NT2/D1 (cell line): ENCODE results near the gene YPEL3.

Source experiments
- DNase-seq: peaks from one replicate; pipeline ENCODE4 v3.0.0-alpha.2; 2011; ENCODE audit warnings: low read depth, low spot score
- H3K27me3 ChIP-seq: 2 replicates; pipeline ENCODE4 v1.6.0; 2011; ENCODE audit warnings: mild to moderate bottlenecking; ENCODE audit not compliant: insufficient read length, insufficient read depth
- H3K36me3 ChIP-seq: 2 replicates; pipeline ENCODE4 v1.6.1; 2011; ENCODE audit warnings: mild to moderate bottlenecking, low read length, mixed read lengths; ENCODE audit not compliant: insufficient read depth, insufficient read length
- H3K4me1 ChIP-seq: 2 replicates; pipeline ENCODE4 v1.5.1; 2011; ENCODE audit not compliant: insufficient read depth, insufficient read length
- H3K4me3 ChIP-seq: 2 replicates; pipeline ENCODE4 v1.5.1; 2011; ENCODE audit warnings: low read depth; ENCODE audit not compliant: insufficient read length
- H3K9ac ChIP-seq: 2 replicates; pipeline ENCODE4 v1.6.0; 2011; ENCODE audit warnings: low read depth; ENCODE audit not compliant: insufficient read length
- H3K9me3 ChIP-seq: 2 replicates; pipeline ENCODE4 v1.5.1; 2011; ENCODE audit warnings: mild to moderate bottlenecking, low read length; ENCODE audit not compliant: insufficient read depth
- SUZ12 ChIP-seq: IDR thresholded peaks from 2 replicates; pipeline ENCODE4 v1.6.1; 2011; ENCODE audit not compliant: insufficient read length, insufficient read depth; ENCODE audit errors: extremely low read depth
- YY1 ChIP-seq: IDR thresholded peaks from 2 replicates; pipeline ENCODE4 v1.6.1; 2011; ENCODE audit not compliant: insufficient read length, insufficient read depth
- ZNF274 ChIP-seq: IDR thresholded peaks from 2 replicates; pipeline ENCODE4 v1.6.1; 2011; ENCODE audit warnings: mild to moderate bottlenecking, low read depth, low read length

Gene YPEL3, protein sequence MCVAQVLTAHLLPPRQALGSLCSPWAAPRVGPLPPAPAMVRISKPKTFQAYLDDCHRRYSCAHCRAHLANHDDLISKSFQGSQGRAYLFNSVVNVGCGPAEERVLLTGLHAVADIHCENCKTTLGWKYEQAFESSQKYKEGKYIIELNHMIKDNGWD

DNA sequence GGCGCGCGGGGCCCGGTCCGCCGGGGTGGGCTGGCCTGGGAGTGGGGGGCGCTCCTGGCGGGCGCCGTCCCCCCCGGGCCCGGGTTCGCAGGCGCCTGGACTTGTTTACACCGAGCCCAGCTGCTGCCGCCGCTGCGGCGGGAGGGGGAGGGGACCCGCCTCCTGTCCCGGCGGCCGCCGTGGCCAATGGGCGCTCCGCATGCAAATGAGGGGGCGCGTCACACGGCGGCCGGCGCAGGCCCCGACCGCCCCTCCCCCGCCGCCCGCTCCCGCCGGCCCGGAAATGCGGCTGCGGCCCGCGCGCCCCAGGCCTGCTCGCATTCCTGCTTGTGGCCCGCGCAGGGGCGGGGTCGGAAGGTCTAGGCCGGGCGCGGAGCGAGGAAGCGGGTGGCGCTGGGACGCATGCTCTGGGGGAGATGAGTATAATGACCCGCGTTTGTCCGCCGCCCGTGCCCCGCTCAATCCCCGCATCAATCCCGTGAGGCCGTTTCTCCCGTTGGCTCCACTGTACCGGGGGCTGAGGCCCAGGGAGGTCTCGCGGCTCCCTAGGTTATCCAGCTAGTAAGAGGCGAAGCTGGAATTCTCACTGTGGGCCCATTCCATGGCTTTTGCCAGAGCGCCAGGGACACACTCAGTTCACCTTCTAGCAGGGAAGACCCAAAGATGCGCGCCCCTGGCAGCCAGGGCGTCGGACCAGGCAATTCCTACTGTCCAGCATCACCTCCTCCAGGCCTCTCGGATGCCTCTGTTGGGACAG is at the start of gene YPEL3:
Gene YPEL3, minus strand, starts transcription at position 109 of the 757 bp plus-strand sequence. CDS start 731 bp downstream, outside the sequence.
- Histone ChIP-seq H3K9ac (peak within 1 kb of the TSS; percentile 81), H3K4me1 (peaks cover 17% of the 10 kb centered on the region)
- DNase-seq, result peak; percentile 83

DNA sequence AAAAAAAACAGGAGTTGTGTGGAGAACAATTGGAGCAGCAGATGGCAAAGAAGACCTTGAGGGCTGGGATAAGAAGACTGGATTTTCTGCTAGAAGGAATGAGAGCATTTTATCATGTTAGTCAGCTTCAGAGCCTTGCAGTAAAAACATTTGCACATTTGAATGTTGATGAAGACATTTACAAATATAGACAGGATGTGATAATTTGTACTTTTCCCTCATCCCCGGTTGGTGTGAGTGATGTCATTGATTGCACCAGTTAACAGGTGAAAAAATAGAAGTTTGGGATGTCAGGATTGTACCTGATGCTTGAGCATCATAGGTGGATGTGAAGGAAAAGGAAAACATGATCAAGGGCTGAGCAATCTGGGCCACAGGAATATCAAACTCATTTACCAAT is 49.6 kb upstream of the YPEL3 start:
- no peaks in the 10 kb centered on the region for H3K4me1 ChIP-seq
- TF ChIP-seq ZNF274 (no peak), YY1 (no peak), SUZ12 (no peak)
- no peak for DNase-seq
- no peaks in the 10 kb centered on the region for H3K27me3 ChIP-seq
- no peaks in the 10 kb centered on the region for H3K36me3 ChIP-seq
- H3K9ac ChIP-seq, result no peak overlapping the region
- peaks cover 14% of the 10 kb centered on the region for H3K9me3 ChIP-seq
- H3K4me3 ChIP-seq, result no peak overlapping the region

More for the DNA sequence above, at the start of gene YPEL3:
- TF ChIP-seq SUZ12 (no peak), ZNF274 (no peak), YY1 (no peak)
- peaks cover 35% of the 10 kb centered on the region for H3K9me3 ChIP-seq
- H3K4me3 ChIP-seq, result peak within 1 kb of the TSS; percentile 31
- no peaks in the 10 kb centered on the region for H3K27me3 ChIP-seq
- H3K36me3 ChIP-seq, result peaks cover 3% of the 10 kb centered on the region

DNA sequence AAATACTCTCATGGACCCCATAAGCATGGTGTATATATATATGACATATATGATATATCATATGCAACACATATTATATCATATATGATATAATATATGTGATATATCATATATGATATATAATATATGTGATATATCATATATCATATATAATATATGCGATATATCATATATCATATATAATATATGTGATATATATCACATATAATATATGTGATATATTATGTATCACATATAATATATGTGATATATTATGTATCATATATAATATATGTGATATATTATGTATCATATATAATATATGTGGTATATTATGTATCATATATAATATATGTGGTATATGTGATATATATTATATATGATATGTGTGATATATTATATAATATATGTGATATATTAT is 48.9 kb upstream of the YPEL3 start:
- Histone ChIP-seq H3K4me1 (no peaks in the 10 kb centered on the region), H3K27me3 (no peaks in the 10 kb centered on the region), H3K9me3 (peaks cover 14% of the 10 kb centered on the region), H3K9ac (no peak overlapping the region), H3K36me3 (no peaks in the 10 kb centered on the region), H3K4me3 (no peak overlapping the region)
- no peak for DNase-seq
- TF ChIP-seq YY1 (no peak), ZNF274 (no peak), SUZ12 (no peak)

GRCh38 chr16:30144017-30144416 is 48.0 kb upstream of the YPEL3 start:
- Histone ChIP-seq H3K27me3 (no peaks in the 10 kb centered on the region), H3K36me3 (no peaks in the 10 kb centered on the region), H3K9me3 (peaks cover 5% of the 10 kb centered on the region), H3K4me3 (no peak overlapping the region), H3K4me1 (no peaks in the 10 kb centered on the region), H3K9ac (no peak overlapping the region)
- no peak for DNase-seq
- TF ChIP-seq SUZ12 (no peak), YY1 (no peak), ZNF274 (no peak)

- Histone ChIP-seq H3K36me3 (no peaks in the 10 kb centered on the region), H3K4me3 (no peak overlapping the region), H3K9ac (no peak overlapping the region), H3K27me3 (no peaks in the 10 kb centered on the region), H3K9me3 (no peaks in the 10 kb centered on the region), H3K4me1 (no peaks in the 10 kb centered on the region)
- no peak for TF ChIP-seq ZNF274
- no peak for TF ChIP-seq SUZ12
- no peak for TF ChIP-seq YY1
- DNase-seq, result no peak
Measured at GRCh38 chr16:30143347-30143702, 47.3 kb upstream of the YPEL3 start.

- Histone ChIP-seq H3K4me1 (no peaks in the 10 kb centered on the region), H3K36me3 (no peaks in the 10 kb centered on the region), H3K4me3 (no peak overlapping the region), H3K9me3 (no peaks in the 10 kb centered on the region), H3K27me3 (no peaks in the 10 kb centered on the region), H3K9ac (no peak overlapping the region)
- TF ChIP-seq YY1 (no peak), SUZ12 (no peak)
- no peak for DNase-seq
Measured at GRCh38 chr16:30142672-30143346, 46.8 kb upstream of the YPEL3 start.

GRCh38 chr16:30141750-30142149 is 45.7 kb upstream of the YPEL3 start:
- Histone ChIP-seq H3K4me3 (no peak overlapping the region), H3K4me1 (no peaks in the 10 kb centered on the region), H3K9me3 (no peaks in the 10 kb centered on the region), H3K27me3 (no peaks in the 10 kb centered on the region), H3K36me3 (no peaks in the 10 kb centered on the region), H3K9ac (no peak overlapping the region)
- no peak for DNase-seq
- TF ChIP-seq YY1, result no peak
- no peak for TF ChIP-seq SUZ12
- no peak for TF ChIP-seq ZNF274
